SK-N-SH (cell line): ENCODE data around the gene GRIN2A. TPM values are rescaled to one million over a fixed set of nuclear protein-coding genes. Genes with fewer than 3 reads are reported as not detected.

ENCODE experiments used
- CTCF ChIA-PET: fragments of 300-600, 350-600 bp; formaldehyde crosslinking; extraction: SDS; loops from one replicate; lab custom pipeline; 2021; lab: Yijun Ruan, JAX
- POLR2A ChIA-PET: fragments of 350-600 bp; sonication (Branson Sonifier 250); formaldehyde crosslinking; extraction: SDS; loops from one replicate; lab custom pipeline; 2020; ENCODE audit warnings: antibody characterized with exemption, inconsistent platforms; lab: Yijun Ruan, JAX
- DNase-seq: peaks from one replicate; pipeline ENCODE4 v3.0.0; 2012
- H2AFZ ChIP-seq: fragments of 200-600 bp; sonication (generic); 2 replicates; pipeline ENCODE4 v1.8.1; 2016; ENCODE audit warnings: antibody characterized with exemption, mild to moderate bottlenecking, low read depth
- H3F3A ChIP-seq: fragments of 200-600 bp; sonication (generic); replicated peaks from 2 replicates; pipeline ENCODE3; 2016; ENCODE audit warnings: antibody characterized with exemption, mild to moderate bottlenecking; ENCODE audit not compliant: insufficient read depth
- H3K27ac ChIP-seq, 2 experiments: fragments of 200-500 bp in 1 of 2; fragments of 200-600 bp in 1 of 2; sonication (Bioruptor generic) in 1 of 2; sonication (generic), shearing (Covaris generic) in 1 of 2; 2 replicates each; pipeline versions ENCODE4 v1.5.1 to v1.6.1; 2014 to 2016; ENCODE audit warnings: low read depth in 2 of 2, inconsistent platforms in 1 of 2, low read length in 1 of 2, mild to moderate bottlenecking in 1 of 2, mixed read lengths in 1 of 2
- H3K27me3 ChIP-seq: fragments of 200-600 bp; sonication (generic), shearing (Covaris generic); 2 replicates; pipeline ENCODE4 v1.6.1; 2016; ENCODE audit warnings: mixed run types; ENCODE audit not compliant: insufficient read depth
- H3K36me3 ChIP-seq, 2 experiments: fragments of 200-500 bp in 1 of 2; fragments of 200-600 bp in 1 of 2; sonication (Bioruptor generic) in 1 of 2; sonication (generic) in 1 of 2; replicated peaks in 1 of 2; 2 replicates each; pipeline versions ENCODE3 to v1.5.1; 2014 to 2016; ENCODE audit warnings: low read length in 1 of 2, mild to moderate bottlenecking in 1 of 2; ENCODE audit not compliant: insufficient read depth in 2 of 2, control insufficient read depth in 1 of 2
- H3K4me1 ChIP-seq, 2 experiments: fragments of 200-500 bp in 1 of 2; fragments of 200-600 bp in 1 of 2; sonication (Bioruptor generic) in 1 of 2; sonication (generic), shearing (Covaris generic) in 1 of 2; 2 replicates each; pipeline versions ENCODE4 v1.5.1 to v1.6.1; 2014 to 2016; ENCODE audit warnings: low read depth in 1 of 2, low read length in 1 of 2, mixed run types in 1 of 2; ENCODE audit not compliant: insufficient read depth in 2 of 2, control insufficient read depth in 1 of 2
- H3K4me2 ChIP-seq: fragments of 200-600 bp; sonication (generic), shearing (Covaris generic); 2 replicates; pipeline ENCODE4 v1.6.1; 2017; ENCODE audit warnings: mixed run types
- H3K4me3 ChIP-seq, 2 experiments: fragments of 200-500 bp in 1 of 2; fragments of 200-600 bp in 1 of 2; sonication (Bioruptor generic) in 1 of 2; sonication (generic), shearing (Covaris generic) in 1 of 2; 2 replicates each; pipeline versions ENCODE4 v1.5.1 to v1.8.1; 2014 to 2016; ENCODE audit warnings: low read depth in 2 of 2, inconsistent platforms in 1 of 2, low read length in 1 of 2, mild to moderate bottlenecking in 1 of 2, mixed read lengths in 1 of 2, moderate library complexity in 1 of 2
- H3K79me2 ChIP-seq: fragments of 200-600 bp; sonication (generic); 2 replicates; pipeline ENCODE4 v1.8.1; 2017; ENCODE audit warnings: mild to moderate bottlenecking; ENCODE audit not compliant: insufficient read depth
- H3K9ac ChIP-seq: fragments of 200-600 bp; sonication (generic); 2 replicates; pipeline ENCODE4 v1.6.1; 2017; ENCODE audit warnings: mixed run types
- H3K9me2 ChIP-seq: fragments of 200-600 bp; sonication (generic); 2 replicates; pipeline ENCODE4 v1.6.1; 2017; ENCODE audit warnings: mixed run types
- H3K9me3 ChIP-seq: fragments of 200-600 bp; sonication (generic); 2 replicates; pipeline ENCODE4 v1.6.1; 2017; ENCODE audit warnings: mixed run types, mild to moderate bottlenecking, moderate library complexity
- H4K20me1 ChIP-seq: fragments of 200-600 bp; sonication (generic); 2 replicates; pipeline ENCODE4 v1.6.1; 2017; ENCODE audit warnings: mild to moderate bottlenecking, mixed run types; ENCODE audit not compliant: insufficient read depth
- CHD2 ChIP-seq: fragments of 150-350 bp; IDR thresholded peaks from 2 replicates; pipeline ENCODE4 v1.6.1; 2018; ENCODE audit warnings: low read length; ENCODE audit not compliant: partially characterized antibody
- FOXJ3 ChIP-seq: sonication (generic); formaldehyde crosslinking; IDR thresholded peaks from 2 replicates; pipeline ENCODE4 v1.5.1; 2020; ENCODE audit warnings: mild to moderate bottlenecking, missing genetic modification reagents
- GABPA ChIP-seq: IDR thresholded peaks from 2 replicates; pipeline ENCODE4 v1.4.0; 2012; ENCODE audit warnings: low read depth, mild to moderate bottlenecking
- MAX ChIP-seq: IDR thresholded peaks from 2 replicates; pipeline ENCODE4 v1.4.0; 2012; ENCODE audit warnings: low read depth
- NFIC ChIP-seq: IDR thresholded peaks from 2 replicates; pipeline ENCODE4 v1.4.0; 2012; ENCODE audit warnings: borderline replicate concordance
- NRF1 ChIP-seq: IDR thresholded peaks from 2 replicates; pipeline ENCODE4 v1.6.1; 2012; ENCODE audit warnings: low read depth, mild to moderate bottlenecking, low read length
- POLR2AphosphoS5 ChIP-seq: IDR thresholded peaks from 2 replicates; pipeline ENCODE4 v1.6.1; 2012; ENCODE audit warnings: low read depth, low read length
- SIN3A ChIP-seq: IDR thresholded peaks from 2 replicates; pipeline ENCODE4 v1.6.1; 2012; ENCODE audit warnings: low read depth, mild to moderate bottlenecking, low read length, moderate library complexity, borderline replicate concordance
- SMC3 ChIP-seq: IDR thresholded peaks from 2 replicates; pipeline ENCODE4 v1.6.1; 2012; ENCODE audit warnings: low read depth, low read length, improper control_type of control experiment
- TAF1 ChIP-seq: IDR thresholded peaks from 2 replicates; pipeline ENCODE4 v1.6.1; 2012; ENCODE audit warnings: low read depth, mild to moderate bottlenecking, low read length, moderate library complexity, borderline replicate concordance
- USF1 ChIP-seq: IDR thresholded peaks from 2 replicates; pipeline ENCODE4 v1.4.0; 2012; ENCODE audit warnings: low read depth, borderline replicate concordance
- YY1 ChIP-seq: IDR thresholded peaks from 2 replicates; pipeline ENCODE4 v1.4.0; 2012; ENCODE audit warnings: low read depth, mild to moderate bottlenecking
- WGBS: methylation state at CpG from one replicate; pipeline ENCODE4 v1.1.6; 2017; ENCODE audit warnings: low lambda C conversion rate; 5-methylcytosine and 5-hydroxymethylcytosine counted together
- polyA plus RNA-seq, 3 experiments: library from polyadenylated mRNA; depleted of rRNA; stranded (reverse); fragments of >200 nt; gene quantifications; 2 replicates each; pipeline ENCODE4 v1.2.3, GENCODE V29; 2012

The GRIN2A gene
- polyA plus RNA-seq, 1 of the 3 experiments (the other 2 are of a cell fraction) = not detected

GRCh38 chr16:10206215-10206614, 24.0 kb upstream of the GRIN2A start (continued):
- no peak for TF ChIP-seq CHD2
- no peak for TF ChIP-seq TAF1
- no peak for TF ChIP-seq YY1

- ChIA-PET CTCF (no interaction called here), POLR2A (no interaction called here)
- TF ChIP-seq USF1 = no peak
- H3K27me3 ChIP-seq = no peaks in the 10 kb centered on the region
- H4K20me1 ChIP-seq = no peaks in the 10 kb centered on the region
- no peak overlapping the region for H3K4me2 ChIP-seq
- H3K79me2 ChIP-seq = no peaks in the 10 kb centered on the region
- H3K9me2 ChIP-seq = no peaks in the 10 kb centered on the region
- H3F3A ChIP-seq = no peaks in the 10 kb centered on the region
- WGBS = 61% methylated on average over 7 of the region's 7 CpGs
- no peaks in the 10 kb centered on the region for H3K4me1 ChIP-seq
- DNase-seq = no peak
- no peak overlapping the region for H3K9ac ChIP-seq
- H3K4me3 ChIP-seq = no peak overlapping the region
- no peak overlapping the region for H3K27ac ChIP-seq
- H2AFZ ChIP-seq = no peak overlapping the region
- H3K9me3 ChIP-seq = no peaks in the 10 kb centered on the region
- no peaks in the 10 kb centered on the region for H3K36me3 ChIP-seq
These were observed 23.5 kb upstream of the GRIN2A start for GRCh38 chr16:10205688-10206087.

GRCh38 chr16:10202649-10203048, 20.4 kb upstream of the GRIN2A start:
- WGBS = 18% methylated on average over 1 of the region's 1 CpG

More at GRCh38 chr16:10202649-10203048, 20.4 kb upstream of the GRIN2A start:
- ChIA-PET CTCF (interaction anchor here (0.8 to 1.2 kb wide), 2 partner anchors 10 to 16 kb away, joined by 3 read pairs; no protein-coding TSS in a partner anchor), POLR2A (no interaction called here)
- Histone ChIP-seq H3K4me1 (no peaks in the 10 kb centered on the region), H3K4me2 (no peak overlapping the region), H3K27me3 (no peaks in the 10 kb centered on the region), H4K20me1 (no peaks in the 10 kb centered on the region), H3F3A (no peaks in the 10 kb centered on the region), H3K9me3 (no peaks in the 10 kb centered on the region), H3K27ac (no peak overlapping the region), H3K9me2 (no peaks in the 10 kb centered on the region), H3K4me3 (no peak overlapping the region), H2AFZ (no peak overlapping the region), H3K36me3 (no peaks in the 10 kb centered on the region), H3K9ac (no peak overlapping the region), H3K79me2 (no peaks in the 10 kb centered on the region)
- TF ChIP-seq SMC3 (no peak), MAX (no peak), TAF1 (no peak), SIN3A (no peak), NFIC (no peak), GABPA (no peak), NRF1 (no peak), POLR2AphosphoS5 (no peak), FOXJ3 (CRISPR knock-in tag) (no peak)
- no peak for DNase-seq
